GM19099 (cell line): Measurements from ENCODE around the gene OR52K2.

Experiments used
- POLR2A ChIP-seq: IDR thresholded peaks from 3 replicates; pipeline ENCODE4 v1.6.1; 2011; ENCODE audit warnings: low read depth; ENCODE audit not compliant: insufficient read length; ENCODE audit errors: extremely low read depth

Gene OR52K2

DNA sequence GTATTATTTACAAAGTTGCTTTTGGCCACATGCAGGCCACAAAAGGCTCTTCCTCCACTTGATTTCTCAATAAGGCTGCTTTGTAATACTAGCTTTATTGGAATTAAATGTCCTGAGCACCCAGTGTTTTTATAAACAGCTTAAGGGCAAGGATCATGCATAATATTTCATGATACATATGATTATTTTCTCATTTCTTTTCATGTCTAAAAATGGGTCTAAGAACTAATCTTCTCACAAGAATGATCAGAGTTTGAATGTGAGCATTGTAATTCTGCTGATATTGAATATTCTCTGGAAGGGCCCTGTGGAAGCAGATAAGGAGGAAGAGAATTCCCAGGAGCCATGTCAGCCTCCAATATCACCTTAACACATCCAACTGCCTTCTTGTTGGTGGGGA, at the start of gene OR52K2:
Gene OR52K2, plus strand, starts transcription at position 301 of the 400 bp plus-strand sequence. Its CDS starts 45 bp downstream, at position 346.
- TF ChIP-seq POLR2A: no peak

DNA sequence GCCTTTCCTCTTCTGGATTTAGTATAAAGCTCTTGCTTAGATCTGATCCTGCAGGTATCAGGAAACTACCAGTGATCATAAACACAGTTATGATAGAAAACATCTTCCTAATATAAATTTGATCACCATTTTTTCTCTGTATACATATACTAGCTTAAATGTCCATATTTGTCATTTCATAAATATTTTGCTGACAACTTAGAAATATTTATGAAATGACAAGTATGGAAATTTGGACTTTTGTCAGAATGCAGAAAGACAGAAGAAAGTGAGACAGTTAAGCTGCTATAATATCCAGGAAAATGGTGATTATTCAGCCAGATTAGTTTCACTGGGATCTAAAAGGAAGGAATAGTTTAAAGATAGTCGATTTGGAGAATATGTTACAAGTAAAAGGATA, 32.8 kb upstream of the OR52K2 start:
- no peak for TF ChIP-seq POLR2A

DNA sequence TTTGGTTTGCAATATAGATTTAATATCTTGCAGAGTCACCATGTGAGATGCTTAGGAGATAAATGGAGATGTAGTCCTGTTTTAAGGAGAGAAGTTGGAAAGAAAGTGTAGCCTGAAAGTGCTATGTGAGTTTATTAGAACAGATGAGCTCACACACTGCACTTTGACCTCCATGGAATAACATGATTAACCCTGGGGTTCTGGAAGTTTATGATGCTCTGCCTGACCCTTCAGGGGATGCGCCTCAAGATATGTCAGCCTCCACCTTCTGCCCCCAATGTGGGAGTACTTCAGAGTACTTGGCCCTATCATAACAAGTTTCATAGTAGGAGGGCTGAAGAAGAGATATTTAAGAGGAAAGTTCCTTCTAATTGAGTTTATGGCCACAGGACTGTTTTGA, 32.3 kb upstream of the OR52K2 start:
- TF ChIP-seq POLR2A: no peak

DNA sequence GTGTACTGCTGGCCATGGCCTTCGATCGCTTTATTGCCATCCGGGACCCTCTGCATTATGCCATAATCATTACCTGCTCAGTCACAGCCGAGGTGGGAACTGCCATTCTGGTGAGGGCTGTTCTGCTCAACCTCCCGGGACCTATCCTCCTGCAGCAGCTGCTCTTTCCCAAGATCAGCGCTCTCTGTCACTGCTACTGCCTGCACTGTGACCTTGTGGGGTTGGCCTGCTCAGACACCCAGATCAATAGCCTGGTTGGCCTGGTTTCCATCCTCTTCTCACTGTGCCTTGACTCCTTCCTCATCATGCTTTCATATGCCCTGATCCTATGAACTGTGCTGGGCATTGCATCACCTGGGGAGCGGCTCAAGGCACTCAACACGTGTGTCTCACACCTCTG, 30.7 kb upstream of the OR52K2 start:
- TF ChIP-seq POLR2A: no peak

DNA sequence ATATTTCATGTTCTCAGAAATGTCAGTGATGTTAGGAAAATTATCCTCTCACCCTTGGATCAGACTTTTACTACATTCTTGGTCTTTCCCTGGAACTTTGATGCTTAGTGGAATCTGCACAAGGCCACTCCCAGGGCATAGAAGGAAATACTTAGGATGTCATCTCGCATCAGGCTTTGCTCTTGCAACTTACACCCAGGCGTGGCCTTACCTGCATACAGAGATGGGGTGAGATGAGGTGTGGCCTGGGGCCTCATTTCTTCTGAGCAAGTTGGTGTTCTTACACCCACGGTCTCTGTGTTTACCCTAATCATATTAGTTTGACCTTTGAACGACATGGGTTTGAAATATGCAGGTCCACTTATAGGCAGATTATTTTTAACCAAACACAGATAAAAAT, 19.0 kb upstream of the OR52K2 start:
- TF ChIP-seq POLR2A: no peak

DNA sequence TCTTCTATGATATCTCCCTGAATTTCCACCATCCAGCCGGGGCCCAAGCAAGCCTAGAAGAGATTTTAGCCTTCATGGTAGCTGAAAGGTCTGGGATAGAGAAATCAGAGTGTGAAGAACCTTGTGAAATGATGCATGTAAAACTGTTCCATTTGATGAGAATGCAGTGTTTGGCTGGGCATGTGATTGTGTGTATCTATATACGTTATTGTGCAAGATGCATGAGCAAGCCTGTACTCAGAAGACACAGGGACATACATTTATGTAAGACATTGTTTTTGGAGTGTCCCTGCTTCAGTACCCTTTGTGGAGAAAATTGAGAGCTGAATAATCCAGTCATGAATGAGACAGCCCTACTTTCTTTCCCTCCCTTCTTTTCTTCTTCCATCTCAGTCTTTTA, 15.2 kb upstream of the OR52K2 start:
- TF ChIP-seq POLR2A: no peak

DNA sequence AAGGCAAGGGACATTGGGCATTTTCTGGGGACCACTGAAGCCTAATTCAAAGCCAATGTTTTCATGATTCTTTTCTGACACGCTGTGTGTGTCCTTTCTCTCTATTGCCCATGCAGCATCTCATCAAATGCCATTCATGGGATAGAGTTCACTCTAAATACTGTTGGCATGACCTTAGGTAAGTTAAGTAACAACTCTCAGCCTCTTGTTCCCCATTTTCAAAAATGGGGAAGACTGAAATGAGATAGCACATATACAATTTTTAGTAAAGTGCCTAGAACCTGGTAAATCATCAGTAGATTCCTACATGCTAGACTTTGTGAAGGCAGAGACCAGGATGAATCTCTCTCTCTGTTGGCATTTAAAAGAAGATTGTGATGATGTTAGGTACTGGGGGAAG, 12.7 kb upstream of the OR52K2 start:
- TF ChIP-seq POLR2A: no peak

DNA sequence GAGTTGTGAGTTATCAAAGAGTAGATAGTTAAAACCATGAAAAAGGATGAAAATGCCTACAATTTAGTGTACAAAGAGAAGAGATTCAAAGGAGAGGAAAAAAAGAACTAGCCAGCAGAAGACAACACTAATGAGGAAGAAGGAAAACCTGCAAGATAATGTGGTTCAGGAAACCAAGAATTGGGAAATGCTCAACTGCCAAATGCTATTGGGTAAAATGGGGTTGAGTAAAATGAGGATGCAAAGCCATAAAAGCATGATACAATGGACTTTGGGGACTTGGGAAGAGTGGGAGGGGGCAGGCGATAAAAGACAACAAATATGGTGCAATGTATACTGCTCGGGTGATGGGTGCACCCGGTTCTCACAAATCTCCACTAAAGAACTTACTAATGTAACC, 7.6 kb upstream of the OR52K2 start:
- no peak for TF ChIP-seq POLR2A

DNA sequence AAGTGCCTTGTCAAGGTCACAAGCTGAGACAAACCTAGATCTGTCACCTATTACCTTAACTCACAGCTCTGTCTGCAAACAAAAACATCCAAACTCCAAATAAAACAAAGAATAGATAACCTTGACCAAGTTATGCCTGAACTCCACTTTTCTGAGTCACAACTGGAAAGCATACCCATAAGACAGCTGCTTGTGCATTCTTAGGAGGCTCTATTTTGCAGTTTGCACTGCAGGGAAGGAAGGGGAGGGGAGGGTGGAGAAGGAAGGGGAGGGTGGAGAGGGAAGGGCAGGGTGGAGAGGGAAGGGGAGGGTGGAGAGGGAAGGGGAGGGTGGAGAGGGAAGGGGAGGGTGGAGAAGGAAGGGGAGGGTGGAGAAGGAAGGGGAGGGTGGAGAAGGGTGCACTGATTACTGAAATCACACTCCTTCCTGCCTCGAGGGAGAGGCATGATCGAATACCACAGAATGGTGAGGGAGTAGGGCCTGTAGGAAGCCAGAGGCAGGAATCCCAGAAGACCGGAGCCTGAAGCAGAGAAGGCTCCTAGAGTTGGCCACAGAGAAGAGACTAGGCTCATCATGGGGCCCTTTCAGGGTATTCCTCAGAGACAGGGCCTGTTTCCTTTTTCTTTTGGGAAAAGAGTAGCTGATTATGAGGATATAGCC, 5.7 kb upstream of the OR52K2 start:
- no peak for TF ChIP-seq POLR2A

DNA sequence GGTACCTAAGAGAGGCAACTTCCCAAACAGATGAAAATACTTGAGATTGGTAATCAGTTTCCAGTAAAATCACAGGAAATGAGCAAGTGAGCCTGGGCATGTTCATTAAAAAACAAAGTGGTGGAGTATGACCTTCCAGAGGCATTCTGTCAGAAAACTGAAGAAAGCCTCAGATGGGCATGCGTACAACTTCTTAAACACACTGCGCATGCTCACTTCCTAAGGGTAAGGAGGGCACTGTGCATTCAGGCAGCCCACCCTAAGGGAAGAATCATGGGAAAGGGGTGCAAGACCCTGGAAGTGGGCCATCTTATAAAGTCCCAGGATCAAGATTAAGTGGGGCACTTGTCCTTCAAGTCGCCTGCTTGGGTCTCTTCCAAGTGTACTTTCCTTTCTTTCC, 4.0 kb downstream of the OR52K2 start:
- no peak for TF ChIP-seq POLR2A

DNA sequence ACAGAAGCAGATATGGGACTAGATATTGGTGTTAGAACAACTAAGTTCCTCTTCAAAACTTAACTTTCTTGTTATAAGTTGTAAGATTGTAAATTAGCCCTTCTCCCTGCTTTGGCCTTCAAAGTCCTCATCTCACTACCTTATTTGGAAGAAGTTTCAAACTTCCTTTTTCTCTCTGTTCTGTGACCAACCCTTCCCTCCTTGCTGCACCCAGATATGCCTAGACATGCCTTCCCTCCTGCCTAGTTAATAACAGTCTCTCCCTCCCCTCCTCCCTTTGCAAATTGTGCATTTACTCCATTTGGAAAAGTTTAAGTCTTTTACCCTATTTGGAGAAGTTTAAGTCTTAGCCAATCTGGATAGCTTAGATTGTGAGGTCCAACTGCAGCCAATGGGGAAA, 4.9 kb downstream of the OR52K2 start:
- TF ChIP-seq POLR2A: no peak

DNA sequence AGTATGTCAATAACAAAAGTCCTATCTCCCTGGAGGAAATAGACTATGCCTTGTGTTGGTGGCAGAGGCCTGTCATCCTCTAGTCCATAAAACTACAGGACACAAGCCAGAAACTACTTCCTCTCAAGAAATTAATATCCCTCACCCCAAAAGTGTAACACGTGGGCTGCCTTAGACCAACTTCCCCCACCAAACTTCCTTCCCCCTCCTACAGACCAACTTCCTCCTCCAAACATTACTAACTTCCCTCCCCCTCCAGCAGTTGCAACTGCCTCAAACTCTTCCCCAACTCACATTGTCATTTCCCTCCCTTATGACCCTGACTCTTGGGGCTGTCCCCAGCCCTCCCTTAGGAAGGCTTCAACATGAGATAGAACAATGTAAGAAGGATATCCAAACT, 6.3 kb downstream of the OR52K2 start:
- TF ChIP-seq POLR2A: no peak

DNA sequence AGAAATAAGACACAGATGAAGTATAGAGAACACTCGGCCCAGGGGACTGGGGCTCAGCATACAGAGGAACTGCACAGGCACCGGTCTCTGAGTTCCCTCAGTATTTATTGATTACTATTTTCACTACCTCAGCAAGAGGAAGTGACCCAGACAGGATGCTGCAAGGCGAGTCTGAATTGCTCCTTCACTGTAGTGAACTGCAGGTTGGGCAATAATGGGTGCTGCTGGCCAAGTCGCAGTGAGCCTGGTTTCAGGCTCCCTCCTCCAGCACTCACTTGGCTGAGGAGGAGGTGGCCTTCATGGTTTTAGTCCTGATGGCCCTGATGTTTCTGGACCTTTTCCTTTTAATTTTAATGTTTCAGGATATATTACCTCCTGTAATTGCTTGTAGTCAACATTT, 10.4 kb downstream of the OR52K2 start:
- TF ChIP-seq POLR2A: no peak

DNA sequence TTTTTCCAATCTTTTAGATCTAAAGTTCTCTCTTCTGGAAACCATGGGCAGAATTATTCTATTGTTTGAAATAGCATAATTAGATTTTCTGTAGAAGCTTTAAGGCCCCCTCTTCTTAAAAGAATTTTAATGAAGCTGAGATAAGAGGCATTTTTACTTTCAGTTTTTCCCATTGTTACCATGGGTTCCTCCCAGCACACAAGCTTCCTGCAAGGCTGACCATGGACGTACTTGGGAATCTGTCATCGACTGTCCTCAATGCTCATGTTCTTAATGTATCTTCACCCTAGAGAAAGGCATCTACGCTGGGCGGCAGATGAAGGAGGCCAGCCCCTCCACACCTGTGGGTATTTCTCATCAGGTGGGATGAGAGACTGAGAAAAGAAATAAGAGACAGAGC, 11.1 kb downstream of the OR52K2 start:
- TF ChIP-seq POLR2A: no peak

DNA sequence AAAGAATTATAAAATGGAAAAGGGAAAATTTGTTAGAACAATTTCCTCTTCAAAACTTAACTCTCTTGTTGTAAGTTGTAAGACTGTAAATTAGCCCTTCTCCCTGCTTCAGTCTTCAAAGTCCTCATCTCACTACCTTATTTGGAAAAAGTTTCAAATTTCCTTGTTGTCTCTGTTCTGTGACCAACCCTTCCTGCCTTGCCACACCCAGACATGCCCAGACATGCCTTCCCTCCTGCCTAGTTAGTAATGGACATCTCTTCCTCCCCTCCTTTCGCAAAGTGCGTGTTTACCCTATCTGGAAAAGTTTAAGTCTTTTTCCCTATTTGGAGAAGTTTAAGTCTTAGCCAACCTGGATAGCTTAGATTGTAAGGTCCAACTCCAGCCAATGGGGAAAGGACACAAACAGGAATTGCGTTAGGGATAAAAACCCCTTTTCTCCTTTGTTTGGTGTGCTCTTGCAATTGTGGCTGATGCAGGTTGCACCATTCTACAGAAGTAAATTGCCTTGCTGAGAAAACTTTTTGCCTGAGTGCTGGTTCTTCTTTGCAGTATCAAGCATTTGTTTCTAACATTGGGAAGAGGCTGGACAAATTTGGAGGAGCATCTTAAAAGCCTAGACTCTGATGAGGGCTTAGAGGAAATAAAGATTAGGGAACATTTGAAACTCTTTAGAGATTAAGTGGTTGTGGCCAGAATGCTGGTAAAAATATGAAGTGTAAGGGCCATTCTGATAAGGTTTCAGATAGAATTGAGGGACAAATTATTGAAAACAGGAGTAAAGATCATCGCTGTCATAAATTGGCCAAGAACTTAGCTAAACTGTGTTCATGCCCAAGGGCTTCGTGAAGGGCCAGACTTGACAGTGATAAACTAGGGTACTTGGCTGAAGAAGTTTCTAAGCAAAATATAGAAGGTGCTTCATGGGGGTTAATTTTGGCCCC, 15.4 kb downstream of the OR52K2 start:
- no peak for TF ChIP-seq POLR2A

DNA sequence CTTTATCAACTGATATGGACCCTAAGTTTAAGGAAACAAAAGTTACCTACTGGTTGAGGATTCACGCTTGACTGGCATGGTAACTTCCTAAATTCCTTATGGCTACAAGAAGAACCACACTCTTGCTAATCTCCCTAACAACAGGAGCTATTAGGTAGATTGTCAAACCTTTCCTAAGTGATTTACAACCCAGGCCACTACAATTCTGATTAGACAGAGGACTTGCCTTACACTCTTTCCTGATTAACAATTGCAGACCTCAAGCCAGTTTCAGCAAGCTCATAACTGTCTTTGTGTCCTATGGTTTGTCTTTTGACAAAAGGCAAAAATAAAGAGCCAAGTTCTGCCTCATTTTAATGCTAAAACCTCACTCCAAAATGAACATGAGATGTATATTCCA, 16.3 kb downstream of the OR52K2 start:
- TF ChIP-seq POLR2A: no peak
